DND-41 (cell line): ENCODE measurements around the gene SLC25A36.

Experiments used
- EZH2 ChIP-seq: IDR thresholded peaks from 3 replicates; pipeline ENCODE4 v1.6.1; 2012; ENCODE audit warnings: borderline replicate concordance, low read depth, mild to moderate bottlenecking, moderate library complexity, low read length, inconsistent platforms; ENCODE audit not compliant: severe bottlenecking
- TF ChIP-seq, protein P1 (sequence below): IDR thresholded peaks from 2 replicates; pipeline ENCODE4 v1.5.1; 2012; ENCODE audit warnings: borderline replicate concordance, low read length, moderate library complexity, mild to moderate bottlenecking; ENCODE audit not compliant: poor library complexity, severe bottlenecking; ENCODE audit errors: extremely low read depth

DNA sequence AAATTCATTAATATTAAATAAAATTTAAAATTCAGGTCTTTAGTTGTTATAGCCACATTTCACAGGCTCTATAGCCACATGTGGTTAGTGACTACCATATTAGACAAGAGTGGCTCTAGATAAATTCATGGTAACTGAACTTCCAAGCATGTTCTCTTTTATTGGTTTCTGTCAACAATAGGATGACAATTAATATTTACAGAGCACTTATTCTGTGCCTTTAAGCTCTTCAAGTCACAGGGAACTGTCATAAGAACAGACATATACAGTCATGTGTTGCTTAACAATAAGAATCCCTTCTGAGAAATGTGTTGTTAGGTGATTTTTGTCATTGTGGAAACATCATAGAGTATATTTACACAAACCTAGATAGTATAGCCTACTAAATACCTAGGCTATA, 38.8 kb upstream of the SLC25A36 start:
- TF ChIP-seq, protein P1, sequence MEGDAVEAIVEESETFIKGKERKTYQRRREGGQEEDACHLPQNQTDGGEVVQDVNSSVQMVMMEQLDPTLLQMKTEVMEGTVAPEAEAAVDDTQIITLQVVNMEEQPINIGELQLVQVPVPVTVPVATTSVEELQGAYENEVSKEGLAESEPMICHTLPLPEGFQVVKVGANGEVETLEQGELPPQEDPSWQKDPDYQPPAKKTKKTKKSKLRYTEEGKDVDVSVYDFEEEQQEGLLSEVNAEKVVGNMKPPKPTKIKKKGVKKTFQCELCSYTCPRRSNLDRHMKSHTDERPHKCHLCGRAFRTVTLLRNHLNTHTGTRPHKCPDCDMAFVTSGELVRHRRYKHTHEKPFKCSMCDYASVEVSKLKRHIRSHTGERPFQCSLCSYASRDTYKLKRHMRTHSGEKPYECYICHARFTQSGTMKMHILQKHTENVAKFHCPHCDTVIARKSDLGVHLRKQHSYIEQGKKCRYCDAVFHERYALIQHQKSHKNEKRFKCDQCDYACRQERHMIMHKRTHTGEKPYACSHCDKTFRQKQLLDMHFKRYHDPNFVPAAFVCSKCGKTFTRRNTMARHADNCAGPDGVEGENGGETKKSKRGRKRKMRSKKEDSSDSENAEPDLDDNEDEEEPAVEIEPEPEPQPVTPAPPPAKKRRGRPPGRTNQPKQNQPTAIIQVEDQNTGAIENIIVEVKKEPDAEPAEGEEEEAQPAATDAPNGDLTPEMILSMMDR = no peak
- TF ChIP-seq EZH2 = no peak
